H1 (cell line): ENCODE data around the gene NDUFB4.

Experiments used
- BACH1 ChIP-seq: IDR thresholded peaks from 2 replicates; pipeline ENCODE4 v1.6.1; 2012; ENCODE audit warnings: low read length, improper control_type of control experiment
- CEBPB ChIP-seq: IDR thresholded peaks from 2 replicates; pipeline ENCODE4 v1.6.1; 2012; ENCODE audit warnings: low read depth, low read length
- CHD1 ChIP-seq: IDR thresholded peaks from 2 replicates; pipeline ENCODE4 v1.6.1; 2012; ENCODE audit warnings: low read depth, low read length, improper control_type of control experiment
- CREB1 ChIP-seq: IDR thresholded peaks from 2 replicates; pipeline ENCODE4 v1.6.1; 2012; ENCODE audit warnings: inconsistent platforms
- EP300 ChIP-seq, 2 experiments: IDR thresholded peaks; 1 replicate in 1 of 2; 2 replicates in 1 of 2; pipeline ENCODE4 v1.6.1; 2011 to 2012; ENCODE audit warnings: low read depth in 2 of 2, low read length in 2 of 2, mild to moderate bottlenecking in 2 of 2, borderline replicate concordance in 1 of 2, inconsistent platforms in 1 of 2, moderate library complexity in 1 of 2
- GABPA ChIP-seq: IDR thresholded peaks from 2 replicates; pipeline ENCODE4 v1.6.1; 2011; ENCODE audit warnings: mild to moderate bottlenecking, low read length, moderate library complexity, borderline replicate concordance; ENCODE audit not compliant: insufficient read depth
- POLR2A ChIP-seq, 2 experiments: IDR thresholded peaks; 1 replicate in 1 of 2; 2 replicates in 1 of 2; pipeline ENCODE4 v1.6.1; 2011; ENCODE audit warnings: low read depth in 2 of 2, low read length in 2 of 2, mild to moderate bottlenecking in 2 of 2; ENCODE audit errors: control extremely low read depth in 1 of 2
- POLR2AphosphoS5 ChIP-seq: IDR thresholded peaks from 2 replicates; pipeline ENCODE4 v1.6.1; 2011; ENCODE audit warnings: low read depth, low read length
- RAD21 ChIP-seq, 2 experiments: IDR thresholded peaks in 1 of 2; conservative IDR thresholded peaks in 1 of 2; 2 replicates each; pipeline ENCODE4 v1.6.1; 2011; ENCODE audit warnings: low read depth in 2 of 2, low read length in 2 of 2, improper control_type of control experiment in 1 of 2, inconsistent platforms in 1 of 2, mild to moderate bottlenecking in 1 of 2, moderate library complexity in 1 of 2
- RFX5 ChIP-seq: IDR thresholded peaks from 2 replicates; pipeline ENCODE4 v1.6.1; 2011; ENCODE audit warnings: low read depth, low read length, improper control_type of control experiment, borderline replicate concordance
- SUZ12 ChIP-seq: fragments of 200-600 bp; sonication (generic); IDR thresholded peaks from 2 replicates; pipeline ENCODE4 v1.6.1; 2012; ENCODE audit warnings: mild to moderate bottlenecking, inconsistent platforms, low read length, moderate library complexity, mixed read lengths
- ZNF274 ChIP-seq: IDR thresholded peaks from 2 replicates; pipeline ENCODE4 v1.7.0; 2012; ENCODE audit warnings: low read length, borderline replicate concordance; ENCODE audit errors: extremely low read depth
- TF ChIP-seq, protein P1 (sequence below), 3 experiments: IDR thresholded peaks; 1 replicate in 2 of 3; 2 replicates in 1 of 3; pipeline versions ENCODE4 v1.5.1 to v1.6.1; 2011; ENCODE audit warnings: low read length in 3 of 3, mild to moderate bottlenecking in 3 of 3, inconsistent platforms in 2 of 3, low read depth in 1 of 3, moderate library complexity in 1 of 3; ENCODE audit not compliant: insufficient read depth in 1 of 3; ENCODE audit errors: control extremely low read depth in 1 of 3
- TF ChIP-seq, protein P2 (sequence below): IDR thresholded peaks from 2 replicates; pipeline ENCODE4 v1.6.1; 2011; ENCODE audit warnings: low read length, improper control_type of control experiment

DNA sequence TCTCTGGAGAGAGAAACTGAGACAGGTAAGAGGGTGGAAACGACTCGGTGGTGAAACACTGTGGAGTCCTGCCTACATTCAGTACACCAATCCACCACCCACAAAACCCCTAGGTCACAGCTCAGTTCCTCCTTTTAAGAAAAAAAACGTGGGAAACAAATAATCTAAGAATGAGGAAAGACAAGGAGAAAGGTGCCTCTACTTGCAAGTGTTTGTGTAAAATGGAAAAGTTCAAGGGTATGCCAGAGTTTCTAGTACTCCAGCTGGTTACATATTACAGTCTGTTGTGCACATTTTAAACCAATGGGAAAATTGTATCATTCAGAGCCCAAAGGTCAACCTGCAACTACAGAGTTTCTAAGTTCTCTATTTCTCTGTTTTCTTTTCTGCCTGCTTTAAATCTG is 53.7 kb downstream of the NDUFB4 start:
- TF ChIP-seq ZNF274 (no peak), SUZ12 (no peak), CREB1 (no peak), POLR2A (IDR thresholded peaks at IDR 0.05; ENCODE audit: control extremely low read depth in 1 of 2, low read depth in 2 of 2, low read length in 2 of 2) (no peak), BACH1 (no peak), RFX5 (no peak), RAD21 (IDR thresholded peaks at IDR 0.05 in 1 of 2, conservative IDR thresholded peaks at IDR 0.05 in 1 of 2; ENCODE audit: low read depth in 2 of 2, low read length in 2 of 2) (no peak), CHD1 (no peak), EP300 (IDR thresholded peaks at IDR 0.05; ENCODE audit: borderline replicate concordance in 1 of 2, low read depth in 2 of 2, low read length in 2 of 2) (no peak), GABPA (no peak), POLR2AphosphoS5 (no peak), CEBPB (no peak)
- TF ChIP-seq, protein P1, sequence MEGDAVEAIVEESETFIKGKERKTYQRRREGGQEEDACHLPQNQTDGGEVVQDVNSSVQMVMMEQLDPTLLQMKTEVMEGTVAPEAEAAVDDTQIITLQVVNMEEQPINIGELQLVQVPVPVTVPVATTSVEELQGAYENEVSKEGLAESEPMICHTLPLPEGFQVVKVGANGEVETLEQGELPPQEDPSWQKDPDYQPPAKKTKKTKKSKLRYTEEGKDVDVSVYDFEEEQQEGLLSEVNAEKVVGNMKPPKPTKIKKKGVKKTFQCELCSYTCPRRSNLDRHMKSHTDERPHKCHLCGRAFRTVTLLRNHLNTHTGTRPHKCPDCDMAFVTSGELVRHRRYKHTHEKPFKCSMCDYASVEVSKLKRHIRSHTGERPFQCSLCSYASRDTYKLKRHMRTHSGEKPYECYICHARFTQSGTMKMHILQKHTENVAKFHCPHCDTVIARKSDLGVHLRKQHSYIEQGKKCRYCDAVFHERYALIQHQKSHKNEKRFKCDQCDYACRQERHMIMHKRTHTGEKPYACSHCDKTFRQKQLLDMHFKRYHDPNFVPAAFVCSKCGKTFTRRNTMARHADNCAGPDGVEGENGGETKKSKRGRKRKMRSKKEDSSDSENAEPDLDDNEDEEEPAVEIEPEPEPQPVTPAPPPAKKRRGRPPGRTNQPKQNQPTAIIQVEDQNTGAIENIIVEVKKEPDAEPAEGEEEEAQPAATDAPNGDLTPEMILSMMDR (IDR thresholded peaks at IDR 0.05; ENCODE audit: control extremely low read depth in 1 of 3, insufficient read depth in 1 of 3, low read depth in 1 of 3, low read length in 3 of 3): no peak
- TF ChIP-seq, protein P2, sequence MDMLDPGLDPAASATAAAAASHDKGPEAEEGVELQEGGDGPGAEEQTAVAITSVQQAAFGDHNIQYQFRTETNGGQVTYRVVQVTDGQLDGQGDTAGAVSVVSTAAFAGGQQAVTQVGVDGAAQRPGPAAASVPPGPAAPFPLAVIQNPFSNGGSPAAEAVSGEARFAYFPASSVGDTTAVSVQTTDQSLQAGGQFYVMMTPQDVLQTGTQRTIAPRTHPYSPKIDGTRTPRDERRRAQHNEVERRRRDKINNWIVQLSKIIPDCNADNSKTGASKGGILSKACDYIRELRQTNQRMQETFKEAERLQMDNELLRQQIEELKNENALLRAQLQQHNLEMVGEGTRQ: no peak
